Activated T-cell treated with anti-CD3 and anti-CD28 coated beads, Interleukin-2, amount 50 U/mL, for 48 hours (primary cell): ENCODE measurements around the gene EGR4.

Experiments
- DNase-seq, 2 experiments: peaks; one replicate each; pipeline ENCODE4 v3.0.0-alpha.2; 2020

Gene EGR4

GRCh38 chr2:73289304-73289703, 4.0 kb downstream of the EGR4 start:
- no peak for DNase-seq

- no peak for DNase-seq
These were observed 7.2 kb downstream of the EGR4 start for GRCh38 chr2:73286134-73286655.

GRCh38 chr2:73285159-73285739, 8.1 kb downstream of the EGR4 start:
- DNase-seq, result no peak

- DNase-seq, result peak; percentile 82 to 85
These were observed 8.8 kb downstream of the EGR4 start, which contains the start of gene FBXO41 for GRCh38 chr2:73284296-73285158. Gene FBXO41 (minus strand): TSS chr2:73284478. CDS start chr2:73269630, 14,848 bp downstream.

GRCh38 chr2:73283545-73284295, 9.6 kb downstream of the EGR4 start:
- peak; percentile 55 to 57 for DNase-seq

GRCh38 chr2:73282924-73283544, 10.3 kb downstream of the EGR4 start:
- no peak for DNase-seq

- DNase-seq, result no peak
These were observed 12.1 kb downstream of the EGR4 start for GRCh38 chr2:73281244-73281643.

GRCh38 chr2:73279852-73280251, 13.5 kb downstream of the EGR4 start:
- DNase-seq, result no peak

GRCh38 chr2:73272270-73272669, 21.1 kb downstream of the EGR4 start:
- no peak for DNase-seq

GRCh38 chr2:73269686-73270465, 23.5 kb downstream of the EGR4 start:
- DNase-seq, result peak in 1 of 2 experiments; percentile 50

- DNase-seq, result peak; percentile 78 to 82
These were observed 24.3 kb downstream of the EGR4 start for GRCh38 chr2:73268830-73269685.

- no peak for DNase-seq
These were observed 24.9 kb downstream of the EGR4 start for GRCh38 chr2:73268366-73268829.

- no peak for DNase-seq
These were observed 26.3 kb downstream of the EGR4 start for GRCh38 chr2:73267008-73267407.

GRCh38 chr2:73266061-73266901, 27.1 kb downstream of the EGR4 start:
- no peak for DNase-seq

GRCh38 chr2:73265298-73266060, 27.9 kb downstream of the EGR4 start:
- no peak for DNase-seq

- DNase-seq, result no peak
These were observed 28.6 kb downstream of the EGR4 start for GRCh38 chr2:73264783-73265182.

- DNase-seq, result no peak
These were observed 29.1 kb downstream of the EGR4 start for GRCh38 chr2:73264332-73264606.

- no peak for DNase-seq
These were observed 29.6 kb downstream of the EGR4 start for GRCh38 chr2:73263540-73264331.
